Measurements from ENCODE around the gene CDH23.

The CDH23 gene

GRCh38 chr10:71479831-71480230, 83.1 kb downstream of the CDH23 start:
- Histone ChIP-seq H3K9ac (ENCODE audit: low read length) (no peak overlapping the region), H3K9me3 (ENCODE audit: control insufficient read depth, low read length) (no peaks in the 10 kb centered on the region), H3K4me1 (ENCODE audit: control insufficient read depth, insufficient read depth, low read length) (no peaks in the 10 kb centered on the region), H3K27me3 (ENCODE audit: control insufficient read depth, insufficient read depth, low read length) (no peaks in the 10 kb centered on the region), H3K4me3 (ENCODE audit: low read length) (no peak overlapping the region), H3K36me3 (ENCODE audit: control insufficient read depth, insufficient read depth, low read length) (no peaks in the 10 kb centered on the region)

- H3K4me3 ChIP-seq (ENCODE audit: low read length) = no peak overlapping the region
Measured at GRCh38 chr10:71480662-71481061, 83.9 kb downstream of the CDH23 start.

GRCh38 chr10:71481746-71482410, 85.2 kb downstream of the CDH23 start:
- Histone ChIP-seq H3K4me3 (ENCODE audit: low read length) (no peak overlapping the region), H3K4me1 (ENCODE audit: control insufficient read depth, insufficient read depth, low read length) (no peaks in the 10 kb centered on the region), H3K27me3 (ENCODE audit: control insufficient read depth, insufficient read depth, low read length) (no peaks in the 10 kb centered on the region)

More at GRCh38 chr10:71480662-71481061, 83.9 kb downstream of the CDH23 start:
- Histone ChIP-seq H3K4me1 (ENCODE audit: control insufficient read depth, insufficient read depth, low read length) (no peaks in the 10 kb centered on the region), H3K9ac (ENCODE audit: low read length) (no peak overlapping the region), H3K9me3 (ENCODE audit: control insufficient read depth, low read length) (no peaks in the 10 kb centered on the region), H3K27me3 (ENCODE audit: control insufficient read depth, insufficient read depth, low read length) (no peaks in the 10 kb centered on the region), H3K36me3 (ENCODE audit: control insufficient read depth, insufficient read depth, low read length) (no peaks in the 10 kb centered on the region)

GRCh38 chr10:71482620-71483019, 85.9 kb downstream of the CDH23 start:
- H3K9ac ChIP-seq (ENCODE audit: low read length) = no peak overlapping the region
- H3K4me3 ChIP-seq (ENCODE audit: low read length) = no peak overlapping the region
- no peaks in the 10 kb centered on the region for H3K9me3 ChIP-seq (ENCODE audit: control insufficient read depth, low read length)
- no peaks in the 10 kb centered on the region for H3K36me3 ChIP-seq (ENCODE audit: control insufficient read depth, insufficient read depth, low read length)
- no peaks in the 10 kb centered on the region for H3K27me3 ChIP-seq (ENCODE audit: control insufficient read depth, insufficient read depth, low read length)
- no peaks in the 10 kb centered on the region for H3K4me1 ChIP-seq (ENCODE audit: control insufficient read depth, insufficient read depth, low read length)

More at GRCh38 chr10:71481746-71482410, 85.2 kb downstream of the CDH23 start:
- Histone ChIP-seq H3K9ac (ENCODE audit: low read length) (no peak overlapping the region), H3K36me3 (ENCODE audit: control insufficient read depth, insufficient read depth, low read length) (no peaks in the 10 kb centered on the region), H3K9me3 (ENCODE audit: control insufficient read depth, low read length) (no peaks in the 10 kb centered on the region)

- Histone ChIP-seq H3K4me1 (ENCODE audit: control insufficient read depth, insufficient read depth, low read length) (no peaks in the 10 kb centered on the region), H3K4me3 (ENCODE audit: low read length) (no peak overlapping the region), H3K9ac (ENCODE audit: low read length) (no peak overlapping the region)
Measured at GRCh38 chr10:71483135-71483534, 86.4 kb downstream of the CDH23 start.

GRCh38 chr10:71483885-71484751, 87.4 kb downstream of the CDH23 start:
- no peaks in the 10 kb centered on the region for H3K9me3 ChIP-seq (ENCODE audit: control insufficient read depth, low read length)
- H3K4me1 ChIP-seq (ENCODE audit: control insufficient read depth, insufficient read depth, low read length) = no peaks in the 10 kb centered on the region
- no peaks in the 10 kb centered on the region for H3K36me3 ChIP-seq (ENCODE audit: control insufficient read depth, insufficient read depth, low read length)
- H3K27me3 ChIP-seq (ENCODE audit: control insufficient read depth, insufficient read depth, low read length) = no peaks in the 10 kb centered on the region
- no peak overlapping the region for H3K4me3 ChIP-seq (ENCODE audit: low read length)
- H3K9ac ChIP-seq (ENCODE audit: low read length) = no peak overlapping the region

More at GRCh38 chr10:71483135-71483534, 86.4 kb downstream of the CDH23 start:
- Histone ChIP-seq H3K9me3 (ENCODE audit: control insufficient read depth, low read length) (no peaks in the 10 kb centered on the region), H3K36me3 (ENCODE audit: control insufficient read depth, insufficient read depth, low read length) (no peaks in the 10 kb centered on the region), H3K27me3 (ENCODE audit: control insufficient read depth, insufficient read depth, low read length) (no peaks in the 10 kb centered on the region)

GRCh38 chr10:71486484-71487114, 89.9 kb downstream of the CDH23 start:
- Histone ChIP-seq H3K36me3 (ENCODE audit: control insufficient read depth, insufficient read depth, low read length) (no peaks in the 10 kb centered on the region), H3K9ac (ENCODE audit: low read length) (no peak overlapping the region), H3K9me3 (ENCODE audit: control insufficient read depth, low read length) (no peaks in the 10 kb centered on the region), H3K4me3 (ENCODE audit: low read length) (no peak overlapping the region), H3K27me3 (ENCODE audit: control insufficient read depth, insufficient read depth, low read length) (no peaks in the 10 kb centered on the region), H3K4me1 (ENCODE audit: control insufficient read depth, insufficient read depth, low read length) (no peaks in the 10 kb centered on the region)

- Histone ChIP-seq H3K4me1 (ENCODE audit: control insufficient read depth, insufficient read depth, low read length) (no peaks in the 10 kb centered on the region), H3K9ac (ENCODE audit: low read length) (no peak overlapping the region), H3K4me3 (ENCODE audit: low read length) (no peak overlapping the region), H3K27me3 (ENCODE audit: control insufficient read depth, insufficient read depth, low read length) (peaks cover 4% of the 10 kb centered on the region), H3K9me3 (ENCODE audit: control insufficient read depth, low read length) (no peaks in the 10 kb centered on the region), H3K36me3 (ENCODE audit: control insufficient read depth, insufficient read depth, low read length) (no peaks in the 10 kb centered on the region)
Measured at GRCh38 chr10:71487726-71488125, 91.0 kb downstream of the CDH23 start.

GRCh38 chr10:71489077-71489476, 92.4 kb downstream of the CDH23 start:
- H3K27me3 ChIP-seq (ENCODE audit: control insufficient read depth, insufficient read depth, low read length) = peaks cover 5% of the 10 kb centered on the region
- H3K4me3 ChIP-seq (ENCODE audit: low read length) = no peak overlapping the region
- H3K36me3 ChIP-seq (ENCODE audit: control insufficient read depth, insufficient read depth, low read length) = no peaks in the 10 kb centered on the region
- H3K9me3 ChIP-seq (ENCODE audit: control insufficient read depth, low read length) = no peaks in the 10 kb centered on the region
- no peaks in the 10 kb centered on the region for H3K4me1 ChIP-seq (ENCODE audit: control insufficient read depth, insufficient read depth, low read length)
- no peak overlapping the region for H3K9ac ChIP-seq (ENCODE audit: low read length)

- H3K4me3 ChIP-seq (ENCODE audit: low read length) = no peak overlapping the region
- H3K36me3 ChIP-seq (ENCODE audit: control insufficient read depth, insufficient read depth, low read length) = no peaks in the 10 kb centered on the region
- peaks cover 7% of the 10 kb centered on the region for H3K27me3 ChIP-seq (ENCODE audit: control insufficient read depth, insufficient read depth, low read length)
- no peak overlapping the region for H3K9ac ChIP-seq (ENCODE audit: low read length)
- no peaks in the 10 kb centered on the region for H3K9me3 ChIP-seq (ENCODE audit: control insufficient read depth, low read length)
- H3K4me1 ChIP-seq (ENCODE audit: control insufficient read depth, insufficient read depth, low read length) = no peaks in the 10 kb centered on the region
Measured at GRCh38 chr10:71492872-71493271, 96.2 kb downstream of the CDH23 start.

GRCh38 chr10:71493741-71494140, 97.0 kb downstream of the CDH23 start:
- Histone ChIP-seq H3K9ac (ENCODE audit: low read length) (no peak overlapping the region), H3K27me3 (ENCODE audit: control insufficient read depth, insufficient read depth, low read length) (peaks cover 7% of the 10 kb centered on the region)

GRCh38 chr10:71494476-71494875, 97.8 kb downstream of the CDH23 start:
- H3K9ac ChIP-seq (ENCODE audit: low read length) = no peak overlapping the region
- H3K36me3 ChIP-seq (ENCODE audit: control insufficient read depth, insufficient read depth, low read length) = no peaks in the 10 kb centered on the region
- no peaks in the 10 kb centered on the region for H3K4me1 ChIP-seq (ENCODE audit: control insufficient read depth, insufficient read depth, low read length)
- no peak overlapping the region for H3K4me3 ChIP-seq (ENCODE audit: low read length)
- H3K9me3 ChIP-seq (ENCODE audit: control insufficient read depth, low read length) = no peaks in the 10 kb centered on the region
- H3K27me3 ChIP-seq (ENCODE audit: control insufficient read depth, insufficient read depth, low read length) = peaks cover 7% of the 10 kb centered on the region

More at GRCh38 chr10:71493741-71494140, 97.0 kb downstream of the CDH23 start:
- no peak overlapping the region for H3K4me3 ChIP-seq (ENCODE audit: low read length)
- no peaks in the 10 kb centered on the region for H3K36me3 ChIP-seq (ENCODE audit: control insufficient read depth, insufficient read depth, low read length)
- H3K4me1 ChIP-seq (ENCODE audit: control insufficient read depth, insufficient read depth, low read length) = no peaks in the 10 kb centered on the region
- no peaks in the 10 kb centered on the region for H3K9me3 ChIP-seq (ENCODE audit: control insufficient read depth, low read length)
